Ascending aorta (tissue), 2 donors: ENCODE data around the gene CHD6. TPM values are rescaled to one million over a fixed set of nuclear protein-coding genes. Genes with fewer than 3 reads are reported as not detected.

ENCODE experiments used
- DNase-seq, 2 donors: peaks; one replicate each; pipeline ENCODE4 v3.0.0-alpha.2; 2019; ENCODE audit warnings: low spot score in 2 of 2
- H3K27ac ChIP-seq, 2 donors: fragments of 200-600 bp; sonication (generic); one replicate each; pipeline ENCODE4 v1.5.1; 2016 to 2017; ENCODE audit warnings: mild to moderate bottlenecking in 1 of 2
- H3K27me3 ChIP-seq: fragments of 200-600 bp; sonication (generic); one replicate; pipeline ENCODE4 v1.5.1; 2017
- H3K36me3 ChIP-seq, 2 donors: fragments of 200-600 bp; sonication (generic); one replicate each; pipeline ENCODE4 v1.5.1; 2016
- H3K4me1 ChIP-seq, 2 donors: fragments of 200-600 bp; sonication (generic); one replicate each; pipeline ENCODE4 v1.5.1; 2016 to 2017; ENCODE audit warnings: mild to moderate bottlenecking in 1 of 2
- H3K4me3 ChIP-seq, 2 donors: fragments of 200-600 bp; sonication (generic); one replicate each; pipeline ENCODE4 v1.5.1; 2016 to 2017; ENCODE audit warnings: mild to moderate bottlenecking in 1 of 2
- H3K9me3 ChIP-seq, 2 donors: fragments of 200-600 bp; sonication (generic); one replicate each; pipeline ENCODE4 v1.5.1; 2016
- intact Hi-C: fragments of 100-400 bp; cut with DNase I; formaldehyde crosslinking; loops from one replicate; pipeline ENCODE4 v1.15.1; 2023
- total RNA-seq: library from RNA; depleted of rRNA; stranded (reverse); fragments of >200 nt; gene quantifications from one replicate; pipeline ENCODE4 v1.1.0, GENCODE V29; 2016
- TF ChIP-seq, protein P1 (sequence below), 3 experiments: fragments of 200-600 bp in 2 of 3; fragments of 450-650 bp in 1 of 3; sonication (generic) in 2 of 3; IDR thresholded peaks; one replicate each; pipeline ENCODE4 v1.5.1; 2016 to 2019; ENCODE audit warnings: antibody characterized with exemption in 3 of 3, mild to moderate bottlenecking in 1 of 3, moderate library complexity in 1 of 3

The CHD6 gene
- total RNA-seq, 1 donor from 2014 or later, result 42.9 TPM

DNA sequence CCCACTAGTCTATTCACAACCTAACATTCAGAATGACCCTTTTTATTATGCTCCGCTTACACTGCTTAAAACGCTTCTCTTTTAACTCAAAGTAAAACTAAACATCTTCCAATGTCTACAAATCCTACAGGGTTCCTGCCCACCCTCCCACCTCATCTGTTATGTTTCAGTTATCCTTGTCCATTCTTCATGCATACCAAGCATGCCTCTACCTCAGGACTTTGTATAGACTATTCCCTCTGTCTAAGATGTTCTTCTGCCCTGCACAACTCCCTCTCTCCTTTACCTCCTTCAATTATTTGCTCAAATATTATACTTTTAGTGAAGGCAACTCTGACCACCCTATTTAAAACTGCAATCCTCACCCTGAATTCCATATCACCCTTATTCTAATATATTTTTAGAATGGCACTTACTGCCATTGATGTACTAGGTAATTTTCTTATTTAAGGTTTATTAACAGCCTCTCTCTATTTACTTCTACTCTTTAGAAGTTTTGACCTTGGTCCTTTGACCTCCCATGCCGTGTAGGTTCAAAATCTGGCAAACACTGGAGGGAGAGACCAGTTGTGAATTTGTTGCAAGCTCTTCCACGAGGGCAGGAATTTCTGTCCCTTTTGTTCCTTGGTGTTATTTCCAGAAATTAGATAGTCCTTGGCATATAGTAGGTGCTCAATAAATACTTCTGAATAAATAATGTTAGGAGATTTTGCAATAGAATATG lies 111.8 kb downstream of the CHD6 start:
- DNase-seq, result no peak
- no peak overlapping the region for H3K27ac ChIP-seq
- H3K36me3 ChIP-seq, result peaks cover 0 to 11% of the 10 kb centered on the region in 2 donors
- H3K4me3 ChIP-seq, result no peak overlapping the region
- TF ChIP-seq, protein P1, sequence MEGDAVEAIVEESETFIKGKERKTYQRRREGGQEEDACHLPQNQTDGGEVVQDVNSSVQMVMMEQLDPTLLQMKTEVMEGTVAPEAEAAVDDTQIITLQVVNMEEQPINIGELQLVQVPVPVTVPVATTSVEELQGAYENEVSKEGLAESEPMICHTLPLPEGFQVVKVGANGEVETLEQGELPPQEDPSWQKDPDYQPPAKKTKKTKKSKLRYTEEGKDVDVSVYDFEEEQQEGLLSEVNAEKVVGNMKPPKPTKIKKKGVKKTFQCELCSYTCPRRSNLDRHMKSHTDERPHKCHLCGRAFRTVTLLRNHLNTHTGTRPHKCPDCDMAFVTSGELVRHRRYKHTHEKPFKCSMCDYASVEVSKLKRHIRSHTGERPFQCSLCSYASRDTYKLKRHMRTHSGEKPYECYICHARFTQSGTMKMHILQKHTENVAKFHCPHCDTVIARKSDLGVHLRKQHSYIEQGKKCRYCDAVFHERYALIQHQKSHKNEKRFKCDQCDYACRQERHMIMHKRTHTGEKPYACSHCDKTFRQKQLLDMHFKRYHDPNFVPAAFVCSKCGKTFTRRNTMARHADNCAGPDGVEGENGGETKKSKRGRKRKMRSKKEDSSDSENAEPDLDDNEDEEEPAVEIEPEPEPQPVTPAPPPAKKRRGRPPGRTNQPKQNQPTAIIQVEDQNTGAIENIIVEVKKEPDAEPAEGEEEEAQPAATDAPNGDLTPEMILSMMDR (IDR thresholded peaks at IDR 0.05), result no peak
- H3K9me3 ChIP-seq, result no peaks in the 10 kb centered on the region
- intact Hi-C loops, result no loop called here
- H3K27me3 ChIP-seq, result no peaks in the 10 kb centered on the region
- peaks cover 0 to 9% of the 10 kb centered on the region in 2 donors for H3K4me1 ChIP-seq

GRCh38 chr20:41505184-41505583 lies 113.0 kb downstream of the CHD6 start:
- H3K4me1 ChIP-seq, result peaks cover 0 to 6% of the 10 kb centered on the region in 2 donors
- H3K27ac ChIP-seq, result no peak overlapping the region
- no peak for DNase-seq
- H3K36me3 ChIP-seq, result peaks cover 0 to 11% of the 10 kb centered on the region in 2 donors
- intact Hi-C loops, result no loop called here
- TF ChIP-seq, protein P1 (IDR thresholded peaks at IDR 0.05), result no peak
- H3K4me3 ChIP-seq, result no peak overlapping the region
- H3K27me3 ChIP-seq, result no peaks in the 10 kb centered on the region
- no peaks in the 10 kb centered on the region for H3K9me3 ChIP-seq

GRCh38 chr20:41501376-41501775 lies 116.8 kb downstream of the CHD6 start:
- no peak for DNase-seq
- Histone ChIP-seq H3K36me3 (peaks cover 0 to 30% of the 10 kb centered on the region in 2 donors), H3K4me1 (no peaks in the 10 kb centered on the region), H3K4me3 (no peak overlapping the region), H3K27ac (no peak overlapping the region), H3K27me3 (no peaks in the 10 kb centered on the region), H3K9me3 (no peaks in the 10 kb centered on the region)
- TF ChIP-seq, protein P1 (IDR thresholded peaks at IDR 0.05), result no peak
- intact Hi-C loops, result no loop called here

DNA sequence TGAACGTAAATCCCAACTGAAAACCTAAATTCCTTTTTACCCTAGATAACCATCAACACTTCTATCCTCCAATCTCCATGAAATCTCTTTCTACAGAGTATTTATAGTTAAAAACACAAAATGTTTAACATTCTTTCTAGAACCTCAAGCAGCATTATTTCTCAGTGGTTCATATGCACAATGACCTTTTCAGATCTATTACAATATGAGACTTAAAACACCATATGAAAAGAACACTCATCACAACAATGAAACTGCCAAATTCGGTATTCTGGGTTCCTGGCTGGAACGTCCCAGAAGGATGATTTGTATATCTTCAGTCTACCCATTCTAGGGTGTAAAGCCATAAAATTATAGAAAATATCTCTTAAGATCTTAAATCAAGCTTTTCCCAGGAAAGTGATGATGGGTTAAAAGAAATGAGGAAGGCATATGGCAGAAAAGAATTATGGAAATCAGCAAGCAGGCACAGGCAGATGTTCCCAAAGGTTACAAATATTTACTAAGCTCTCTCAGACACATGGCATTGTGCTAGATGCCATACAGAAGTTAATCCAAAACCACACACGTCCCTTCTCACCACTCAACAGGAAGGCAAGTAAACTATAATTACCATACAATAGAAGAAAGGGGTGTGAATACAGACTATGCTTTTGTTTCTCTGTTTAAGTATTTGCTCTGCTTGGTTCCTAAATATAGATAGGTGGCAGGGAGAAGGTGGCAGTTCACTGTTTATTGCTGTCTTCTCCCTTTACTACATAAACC lies 118.0 kb downstream of the CHD6 start:
- Histone ChIP-seq H3K4me1 (no peaks in the 10 kb centered on the region), H3K27me3 (no peaks in the 10 kb centered on the region), H3K27ac (no peak overlapping the region), H3K9me3 (no peaks in the 10 kb centered on the region), H3K4me3 (no peak overlapping the region), H3K36me3 (peaks cover 9 to 36% of the 10 kb centered on the region in 2 donors)
- no peak for DNase-seq
- TF ChIP-seq, protein P1 (IDR thresholded peaks at IDR 0.05), result no peak
- intact Hi-C loops, result no loop called here

DNA sequence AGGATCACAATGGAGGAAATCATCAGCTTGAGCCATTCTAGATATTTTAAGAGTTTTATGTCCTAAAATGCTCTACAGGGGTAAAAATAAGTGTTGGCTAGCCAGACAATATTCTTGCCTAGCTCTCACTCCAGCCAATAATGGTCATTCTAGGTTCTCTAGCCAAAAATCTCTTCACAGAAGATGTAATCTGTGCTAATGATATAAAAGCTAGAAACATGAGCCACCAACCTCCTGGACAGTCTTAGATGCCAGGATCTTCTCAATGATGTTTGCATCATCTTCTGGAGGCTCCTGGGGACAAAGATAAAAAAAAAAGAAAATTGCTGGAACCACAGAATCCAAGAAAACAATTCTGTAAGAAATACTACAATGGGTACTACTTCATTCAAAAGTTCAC lies 119.1 kb downstream of the CHD6 start:
- Histone ChIP-seq H3K4me1 (no peaks in the 10 kb centered on the region), H3K36me3 (peaks cover 9 to 34% of the 10 kb centered on the region in 2 donors), H3K9me3 (no peaks in the 10 kb centered on the region), H3K4me3 (no peak overlapping the region), H3K27ac (no peak overlapping the region), H3K27me3 (no peaks in the 10 kb centered on the region)
- TF ChIP-seq, protein P1 (IDR thresholded peaks at IDR 0.05), result no peak
- no peak for DNase-seq
- intact Hi-C loops, result no loop called here
